ENCODE results near the gene GPR141. TPM values are rescaled to one million over a fixed set of nuclear protein-coding genes. Genes with fewer than 3 reads are reported as not detected.

GPR141 gene
- total RNA-seq, 2 experiments from 2014 or later = not detected

- peaks cover 9% of the 10 kb centered on the region for H3K27me3 Mint-ChIP-seq (ENCODE audit: low read depth)
- H3K4me1 Mint-ChIP-seq (ENCODE audit: low read depth) = no peaks in the 10 kb centered on the region
- ChIA-PET POLR2A (no interaction called here), CTCF (no interaction called here)
- no peaks in the 10 kb centered on the region for H3K9me3 Mint-ChIP-seq (ENCODE audit: insufficient read depth)
- no peak overlapping the region for H3K4me3 Mint-ChIP-seq
- DNase-seq (no peak), ATAC-seq (no peak)
- H3K27ac Mint-ChIP-seq = no peak overlapping the region
- H3K36me3 Mint-ChIP-seq (ENCODE audit: low read depth) = no peaks in the 10 kb centered on the region
Observed at GRCh38 chr7:37719077-37719476, 35.5 kb downstream of the GPR141 start.

GRCh38 chr7:37724732-37725131 lies 41.2 kb downstream of the GPR141 start:
- no peak overlapping the region for H3K27ac Mint-ChIP-seq
- POLR2A ChIA-PET = no interaction called here
- H3K27me3 Mint-ChIP-seq (ENCODE audit: low read depth) = peaks cover 3% of the 10 kb centered on the region
- H3K9me3 Mint-ChIP-seq (ENCODE audit: insufficient read depth) = no peaks in the 10 kb centered on the region
- H3K4me3 Mint-ChIP-seq = no peak overlapping the region
- ATAC-seq (no peak), DNase-seq (no peak)
- peaks cover 11% of the 10 kb centered on the region for H3K4me1 Mint-ChIP-seq (ENCODE audit: low read depth)
- no peaks in the 10 kb centered on the region for H3K36me3 Mint-ChIP-seq (ENCODE audit: low read depth)
- CTCF ChIA-PET = interaction anchor here (1.3 kb wide), 1 partner anchor 109 kb away, joined by 4 read pairs; no protein-coding TSS in a partner anchor

GRCh38 chr7:37726016-37726415 lies 42.5 kb downstream of the GPR141 start:
- ChIA-PET CTCF (no interaction called here), POLR2A (no interaction called here)
- H3K36me3 Mint-ChIP-seq (ENCODE audit: low read depth) = no peaks in the 10 kb centered on the region
- H3K4me3 Mint-ChIP-seq = no peak overlapping the region
- ATAC-seq = no peak
- peaks cover 3% of the 10 kb centered on the region for H3K27me3 Mint-ChIP-seq (ENCODE audit: low read depth)
- DNase-seq = no peak
- no peaks in the 10 kb centered on the region for H3K9me3 Mint-ChIP-seq (ENCODE audit: insufficient read depth)
- H3K4me1 Mint-ChIP-seq (ENCODE audit: low read depth) = peaks cover 11% of the 10 kb centered on the region
- H3K27ac Mint-ChIP-seq = no peak overlapping the region

- no peak for ATAC-seq
- no peak overlapping the region for H3K4me3 Mint-ChIP-seq
- no peak for DNase-seq
- no peaks in the 10 kb centered on the region for H3K9me3 Mint-ChIP-seq (ENCODE audit: insufficient read depth)
- ChIA-PET POLR2A (no interaction called here), CTCF (no interaction called here)
- peaks cover 11% of the 10 kb centered on the region for H3K4me1 Mint-ChIP-seq (ENCODE audit: low read depth)
- H3K27ac Mint-ChIP-seq = no peak overlapping the region
- H3K27me3 Mint-ChIP-seq (ENCODE audit: low read depth) = peaks cover 3% of the 10 kb centered on the region
- no peaks in the 10 kb centered on the region for H3K36me3 Mint-ChIP-seq (ENCODE audit: low read depth)
Observed at GRCh38 chr7:37728747-37729146, 45.2 kb downstream of the GPR141 start.

- Mint-ChIP-seq H3K27me3 (ENCODE audit: low read depth) (peaks cover 3% of the 10 kb centered on the region), H3K9me3 (ENCODE audit: insufficient read depth) (no peaks in the 10 kb centered on the region), H3K36me3 (ENCODE audit: low read depth) (no peaks in the 10 kb centered on the region), H3K4me1 (ENCODE audit: low read depth) (peaks cover 11% of the 10 kb centered on the region), H3K4me3 (no peak overlapping the region), H3K27ac (no peak overlapping the region)
- ChIA-PET CTCF (no interaction called here), POLR2A (no interaction called here)
- no peak for ATAC-seq
- no peak for DNase-seq
Observed at GRCh38 chr7:37729181-37729580, 45.6 kb downstream of the GPR141 start.

GRCh38 chr7:37730501-37730900 lies 46.9 kb downstream of the GPR141 start:
- Mint-ChIP-seq H3K4me1 (ENCODE audit: low read depth) (peaks cover 6% of the 10 kb centered on the region), H3K36me3 (ENCODE audit: low read depth) (no peaks in the 10 kb centered on the region), H3K4me3 (no peak overlapping the region), H3K27me3 (ENCODE audit: low read depth) (peaks cover 7% of the 10 kb centered on the region), H3K27ac (no peak overlapping the region), H3K9me3 (ENCODE audit: insufficient read depth) (no peaks in the 10 kb centered on the region)
- ATAC-seq (no peak), DNase-seq (no peak)
- CTCF ChIA-PET = interaction anchor here (1.0 to 1.2 kb wide), 2 partner anchors 8 to 234 kb away, joined by 3 to 4 read pairs; no protein-coding TSS in a partner anchor
- POLR2A ChIA-PET = no interaction called here

- CTCF ChIA-PET = interaction anchor here (0.6 to 1.7 kb wide), 5 partner anchors 16 to 136 kb away, joined by 3 to 4 read pairs (median 4); partner anchors contain the start of gene GPR141
- DNase-seq = peak; percentile 34
- Mint-ChIP-seq H3K36me3 (ENCODE audit: low read depth) (no peaks in the 10 kb centered on the region), H3K4me3 (no peak overlapping the region), H3K27ac (no peak overlapping the region), H3K27me3 (ENCODE audit: low read depth) (peaks cover 7% of the 10 kb centered on the region), H3K4me1 (ENCODE audit: low read depth) (no peaks in the 10 kb centered on the region), H3K9me3 (ENCODE audit: insufficient read depth) (no peaks in the 10 kb centered on the region)
- ATAC-seq = no peak
- POLR2A ChIA-PET = no interaction called here
Observed at GRCh38 chr7:37732253-37732652, 48.7 kb downstream of the GPR141 start.

GRCh38 chr7:37732888-37733287 lies 49.3 kb downstream of the GPR141 start:
- Mint-ChIP-seq H3K27ac (no peak overlapping the region), H3K4me1 (ENCODE audit: low read depth) (no peaks in the 10 kb centered on the region), H3K27me3 (ENCODE audit: low read depth) (peaks cover 5% of the 10 kb centered on the region), H3K4me3 (no peak overlapping the region), H3K36me3 (ENCODE audit: low read depth) (no peaks in the 10 kb centered on the region), H3K9me3 (ENCODE audit: insufficient read depth) (no peaks in the 10 kb centered on the region)
- ATAC-seq (no peak), DNase-seq (no peak)
- POLR2A ChIA-PET = no interaction called here
- CTCF ChIA-PET = interaction anchor here (0.6 to 1.7 kb wide), 5 partner anchors 17 to 135 kb away, joined by 3 to 4 read pairs (median 4); partner anchors contain the start of gene GPR141

GRCh38 chr7:37735196-37735595 lies 51.6 kb downstream of the GPR141 start:
- no peak overlapping the region for H3K27ac Mint-ChIP-seq
- H3K36me3 Mint-ChIP-seq (ENCODE audit: low read depth) = no peaks in the 10 kb centered on the region
- no peak overlapping the region for H3K4me3 Mint-ChIP-seq
- DNase-seq = no peak
- peaks cover 4% of the 10 kb centered on the region for H3K27me3 Mint-ChIP-seq (ENCODE audit: low read depth)
- no peaks in the 10 kb centered on the region for H3K4me1 Mint-ChIP-seq (ENCODE audit: low read depth)
- ChIA-PET CTCF (no interaction called here), POLR2A (no interaction called here)
- ATAC-seq = no peak
- H3K9me3 Mint-ChIP-seq (ENCODE audit: insufficient read depth) = no peaks in the 10 kb centered on the region

GRCh38 chr7:37738321-37738720 lies 54.8 kb downstream of the GPR141 start:
- H3K4me1 Mint-ChIP-seq (ENCODE audit: low read depth) = no peaks in the 10 kb centered on the region
- H3K27ac Mint-ChIP-seq = no peak overlapping the region
- no peak for ATAC-seq
- no peaks in the 10 kb centered on the region for H3K36me3 Mint-ChIP-seq (ENCODE audit: low read depth)
- H3K27me3 Mint-ChIP-seq (ENCODE audit: low read depth) = peaks cover 6% of the 10 kb centered on the region
- POLR2A ChIA-PET = no interaction called here
- H3K4me3 Mint-ChIP-seq = no peak overlapping the region
- CTCF ChIA-PET = interaction anchor here (1.1 kb wide), 1 partner anchor 8 kb away, joined by 3 read pairs; no protein-coding TSS in a partner anchor
- no peak for DNase-seq
- H3K9me3 Mint-ChIP-seq (ENCODE audit: insufficient read depth) = no peaks in the 10 kb centered on the region

- ATAC-seq = no peak
- peaks cover 6% of the 10 kb centered on the region for H3K27me3 Mint-ChIP-seq (ENCODE audit: low read depth)
- H3K36me3 Mint-ChIP-seq (ENCODE audit: low read depth) = no peaks in the 10 kb centered on the region
- no peaks in the 10 kb centered on the region for H3K4me1 Mint-ChIP-seq (ENCODE audit: low read depth)
- CTCF ChIA-PET = interaction anchor here (1.4 kb wide), 1 partner anchor 11 kb away, joined by 4 read pairs; no protein-coding TSS in a partner anchor
- H3K9me3 Mint-ChIP-seq (ENCODE audit: insufficient read depth) = no peaks in the 10 kb centered on the region
- DNase-seq = no peak
- no peak overlapping the region for H3K4me3 Mint-ChIP-seq
- H3K27ac Mint-ChIP-seq = no peak overlapping the region
- POLR2A ChIA-PET = no interaction called here
Observed at GRCh38 chr7:37740398-37740797, 56.8 kb downstream of the GPR141 start.

- H3K27ac Mint-ChIP-seq = no peak overlapping the region
- ChIA-PET CTCF (no interaction called here), POLR2A (no interaction called here)
- H3K4me3 Mint-ChIP-seq = no peak overlapping the region
- H3K4me1 Mint-ChIP-seq (ENCODE audit: low read depth) = no peaks in the 10 kb centered on the region
- no peaks in the 10 kb centered on the region for H3K36me3 Mint-ChIP-seq (ENCODE audit: low read depth)
- DNase-seq (no peak), ATAC-seq (no peak)
- no peaks in the 10 kb centered on the region for H3K9me3 Mint-ChIP-seq (ENCODE audit: insufficient read depth)
- peaks cover 10% of the 10 kb centered on the region for H3K27me3 Mint-ChIP-seq (ENCODE audit: low read depth)
Observed at GRCh38 chr7:37741776-37742175, 58.2 kb downstream of the GPR141 start.

GRCh38 chr7:37751096-37751495 lies 67.5 kb downstream of the GPR141 start:
- no peaks in the 10 kb centered on the region for H3K4me1 Mint-ChIP-seq (ENCODE audit: low read depth)
- no peaks in the 10 kb centered on the region for H3K9me3 Mint-ChIP-seq (ENCODE audit: insufficient read depth)
- POLR2A ChIA-PET = no interaction called here
- DNase-seq (no peak), ATAC-seq (no peak)
- CTCF ChIA-PET = interaction anchor here (1.5 to 1.7 kb wide), 2 partner anchors 11 to 18 kb away, joined by 4 read pairs; no protein-coding TSS in a partner anchor
- peaks cover 26% of the 10 kb centered on the region for H3K27me3 Mint-ChIP-seq (ENCODE audit: low read depth)
- no peak overlapping the region for H3K27ac Mint-ChIP-seq
- no peaks in the 10 kb centered on the region for H3K36me3 Mint-ChIP-seq (ENCODE audit: low read depth)
- H3K4me3 Mint-ChIP-seq = no peak overlapping the region

Data from activated CD8-positive, alpha-beta T cell treated with anti-CD3 and anti-CD28 coated beads, Interleukin-2, amount 10 ng/mL, durations not matched to agents 7 days and 5 days (primary cell).